Middle frontal gyrus (tissue), 1 donor: Measurements from ENCODE around the gene TOM1L2.

Source experiments
- DNase-seq: peaks from one replicate; pipeline ENCODE4 v3.0.0-alpha.2; 2015; ENCODE audit warnings: low spot score; ENCODE audit errors: extremely low spot score

TOM1L2 gene

DNA sequence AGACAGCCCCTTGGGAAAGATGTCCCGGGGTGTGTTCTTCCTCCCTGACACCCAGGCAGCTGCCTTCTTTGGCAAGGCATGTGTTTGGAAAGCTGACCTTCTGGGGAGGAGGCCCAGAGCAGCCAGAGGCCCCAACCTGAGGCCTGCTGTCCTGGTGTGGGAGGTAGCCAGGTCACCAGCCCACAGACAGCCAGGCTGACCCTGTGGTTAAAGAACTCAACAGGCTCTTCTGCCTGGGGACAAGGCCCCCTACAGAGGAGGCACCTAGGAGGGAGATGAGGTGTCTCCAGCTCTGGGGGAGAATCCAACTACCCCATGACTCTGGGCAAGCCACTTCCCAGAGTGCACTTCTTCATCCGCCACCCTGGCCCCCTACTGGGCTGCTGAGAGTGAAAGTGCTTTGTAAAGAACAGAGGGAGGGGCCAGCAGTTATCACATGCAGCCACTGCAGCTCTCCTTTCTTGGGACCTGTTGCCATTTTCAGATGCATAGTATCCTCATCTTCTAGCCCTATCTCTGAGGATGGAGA lies 122.3 kb downstream of the TOM1L2 start:
- no peak for DNase-seq

GRCh38 chr17:17849147-17849820 lies 122.9 kb downstream of the TOM1L2 start:
- DNase-seq: no peak

GRCh38 chr17:17848311-17849082 lies 123.7 kb downstream of the TOM1L2 start:
- DNase-seq: no peak

DNA sequence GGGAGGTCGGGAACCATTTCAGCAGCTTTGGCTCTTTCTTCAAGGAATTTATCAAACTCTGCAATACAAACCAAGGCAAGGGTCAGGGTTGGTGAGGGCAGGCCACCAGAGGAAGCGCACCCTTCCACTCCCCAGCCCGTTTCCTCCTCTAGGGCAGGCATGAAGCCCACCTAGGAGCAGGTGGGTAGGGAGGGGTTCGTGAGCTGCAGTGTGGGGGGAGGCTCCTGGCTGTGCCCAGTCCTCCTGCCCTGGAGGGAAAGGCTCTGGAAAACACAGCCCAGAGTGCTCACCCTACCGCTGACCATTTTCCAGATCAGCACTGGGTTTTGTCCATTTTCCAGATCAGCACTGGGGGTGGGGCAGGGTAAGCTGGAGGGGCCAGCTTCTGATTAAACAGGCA lies 124.5 kb downstream of the TOM1L2 start:
- DNase-seq: no peak

DNA sequence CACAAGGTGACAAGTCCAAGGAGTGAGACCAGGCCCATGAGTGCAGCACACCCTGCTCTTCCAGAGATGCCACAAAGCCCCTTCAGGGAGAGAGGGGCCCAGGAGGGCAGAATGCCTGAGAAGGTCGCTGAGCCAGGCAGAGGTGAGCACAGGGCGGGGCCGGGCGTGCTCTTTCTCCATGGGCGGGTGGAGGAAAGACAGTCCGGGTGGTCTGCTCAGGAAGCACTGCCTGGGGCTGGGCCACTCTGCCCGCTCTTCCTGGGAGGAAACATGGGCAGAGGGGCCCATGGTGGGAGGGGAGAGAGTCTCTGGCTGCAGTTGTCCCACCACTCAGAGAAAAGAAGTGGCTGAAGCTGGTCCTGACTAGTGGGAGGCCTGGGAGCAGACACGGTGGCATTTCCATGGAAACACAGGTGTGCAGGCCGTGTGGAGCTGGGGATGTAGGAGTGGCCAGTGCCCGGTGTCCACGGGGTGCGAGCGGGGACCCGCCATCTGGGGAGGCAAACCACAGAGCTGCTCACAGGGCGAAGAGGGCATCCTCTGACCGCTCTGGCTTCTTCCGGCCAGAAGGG lies 125.0 kb downstream of the TOM1L2 start:
- DNase-seq: no peak

- no peak for DNase-seq
Measured at GRCh38 chr17:17846645-17847044, 125.6 kb downstream of the TOM1L2 start.

DNA sequence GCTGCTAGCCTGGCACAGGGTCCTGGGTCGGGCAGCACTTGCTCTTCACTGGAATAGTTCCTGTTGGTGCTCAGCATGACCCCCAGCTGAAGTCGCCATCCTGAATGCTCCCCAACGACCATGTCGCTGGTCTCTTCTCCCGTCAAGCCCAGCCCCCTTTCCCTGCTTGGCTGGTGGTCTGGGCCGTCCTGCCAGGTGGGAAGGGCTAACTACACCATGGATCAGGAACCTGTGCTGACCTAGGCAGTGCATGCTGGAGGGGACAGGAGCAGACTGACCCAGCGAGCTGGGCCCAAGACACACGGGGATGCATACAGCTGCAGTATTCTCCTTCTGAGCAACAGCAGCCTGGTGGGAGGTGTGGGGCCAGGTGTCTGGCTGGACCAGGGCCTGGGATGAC lies 126.2 kb downstream of the TOM1L2 start:
- DNase-seq: no peak

DNA sequence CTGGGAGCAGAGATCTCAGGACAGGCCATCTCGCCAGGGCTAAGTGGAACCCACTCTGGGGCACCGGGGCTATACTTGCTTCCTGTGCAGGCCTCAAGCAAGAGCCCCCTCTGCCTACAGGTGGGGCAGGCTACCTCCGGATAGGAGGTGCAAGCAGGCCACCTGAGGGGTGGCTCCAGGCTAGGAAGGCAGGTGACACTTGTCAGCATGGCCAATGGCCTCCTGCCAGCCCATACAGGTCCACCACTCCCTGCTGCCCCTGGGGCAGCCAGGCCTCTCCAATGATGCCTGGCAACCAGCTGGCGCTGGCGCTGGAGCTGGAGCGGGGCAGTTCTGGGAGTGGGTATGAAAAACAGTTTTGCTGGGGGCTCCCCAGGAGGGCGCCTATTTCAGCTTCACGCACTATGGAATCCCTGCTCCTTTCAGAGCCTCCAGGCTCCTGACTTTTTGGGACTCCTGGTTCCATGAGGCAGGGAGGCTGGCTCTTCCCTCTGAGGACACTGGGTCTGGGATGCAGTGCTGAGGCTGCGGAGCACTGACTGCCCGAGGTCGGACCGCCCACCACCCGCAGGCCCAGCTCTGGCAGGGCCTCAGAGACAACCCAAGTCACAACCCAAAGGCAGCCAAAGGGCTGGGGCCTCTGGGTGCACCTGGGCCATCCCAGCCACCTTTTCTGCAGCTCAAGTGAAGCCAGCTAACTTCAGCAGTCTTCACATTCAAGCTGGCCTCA lies 127.0 kb downstream of the TOM1L2 start:
- DNase-seq: no peak

GRCh38 chr17:17844500-17844899 lies 127.7 kb downstream of the TOM1L2 start:
- DNase-seq: no peak

DNA sequence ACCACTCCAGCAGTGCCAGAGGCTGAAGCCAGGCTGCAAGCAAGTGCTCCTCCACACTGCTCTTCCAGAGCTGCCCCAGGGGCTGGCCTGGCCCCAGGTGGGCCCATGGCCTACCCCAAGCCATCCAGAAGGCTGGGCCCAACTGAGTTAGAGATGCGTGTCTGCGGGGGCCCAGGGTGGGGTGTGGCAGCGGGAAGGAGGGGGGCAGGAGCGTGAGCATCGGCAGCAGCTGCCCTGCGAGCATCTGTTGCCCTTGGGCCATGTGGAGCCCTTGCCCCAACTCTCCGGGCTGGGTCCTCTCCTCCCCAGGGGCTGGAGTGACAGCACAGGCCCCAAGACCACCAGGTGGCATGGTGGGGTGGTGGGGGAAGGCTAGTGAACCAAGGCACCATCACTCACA lies 128.1 kb downstream of the TOM1L2 start:
- DNase-seq: no peak

GRCh38 chr17:17843096-17843495 lies 129.1 kb downstream of the TOM1L2 start:
- DNase-seq: no peak

DNA sequence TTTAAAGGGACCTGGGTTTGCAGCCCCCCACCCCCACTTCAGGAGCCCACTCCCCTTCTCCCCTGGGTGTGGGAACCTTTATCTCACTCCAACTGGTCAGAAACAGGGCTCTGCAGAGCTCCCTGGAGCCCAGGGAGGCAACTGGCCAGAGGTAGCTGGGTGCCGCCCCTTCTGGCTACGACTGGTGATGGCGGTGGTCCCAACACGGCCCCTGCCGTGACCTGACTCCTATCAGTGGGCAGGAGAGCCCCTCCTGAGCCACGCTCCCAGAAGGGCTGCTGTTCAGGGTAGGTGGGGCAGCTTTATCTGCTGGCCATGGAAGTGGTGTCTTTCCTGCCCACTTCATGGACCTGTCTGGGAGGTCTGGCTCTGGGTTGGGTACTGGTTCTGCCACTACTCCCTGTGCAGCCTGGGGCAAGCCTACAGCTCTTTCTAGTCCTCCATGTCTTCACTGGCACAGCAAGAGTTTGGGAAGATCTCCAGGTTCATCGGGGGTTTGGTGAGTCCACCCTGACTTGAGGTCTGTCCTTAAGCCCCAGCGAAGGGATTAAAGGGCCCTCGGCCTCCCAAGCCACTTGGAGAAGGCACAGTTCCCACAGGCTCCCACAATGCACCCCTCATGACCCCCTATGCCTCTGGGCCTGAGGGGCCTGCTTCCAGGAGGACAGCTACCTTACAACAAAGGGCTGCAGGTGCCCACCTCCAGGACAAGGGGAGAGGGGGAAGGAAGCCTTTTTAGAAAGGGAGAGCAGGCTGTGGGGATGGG lies 129.9 kb downstream of the TOM1L2 start:
- no peak for DNase-seq

GRCh38 chr17:17841601-17842025 lies 130.6 kb downstream of the TOM1L2 start:
- no peak for DNase-seq

- no peak for DNase-seq
Measured at GRCh38 chr17:17840751-17841591, 131.2 kb downstream of the TOM1L2 start.

GRCh38 chr17:17839791-17840707 lies 132.2 kb downstream of the TOM1L2 start:
- DNase-seq: peak; percentile 76

DNA sequence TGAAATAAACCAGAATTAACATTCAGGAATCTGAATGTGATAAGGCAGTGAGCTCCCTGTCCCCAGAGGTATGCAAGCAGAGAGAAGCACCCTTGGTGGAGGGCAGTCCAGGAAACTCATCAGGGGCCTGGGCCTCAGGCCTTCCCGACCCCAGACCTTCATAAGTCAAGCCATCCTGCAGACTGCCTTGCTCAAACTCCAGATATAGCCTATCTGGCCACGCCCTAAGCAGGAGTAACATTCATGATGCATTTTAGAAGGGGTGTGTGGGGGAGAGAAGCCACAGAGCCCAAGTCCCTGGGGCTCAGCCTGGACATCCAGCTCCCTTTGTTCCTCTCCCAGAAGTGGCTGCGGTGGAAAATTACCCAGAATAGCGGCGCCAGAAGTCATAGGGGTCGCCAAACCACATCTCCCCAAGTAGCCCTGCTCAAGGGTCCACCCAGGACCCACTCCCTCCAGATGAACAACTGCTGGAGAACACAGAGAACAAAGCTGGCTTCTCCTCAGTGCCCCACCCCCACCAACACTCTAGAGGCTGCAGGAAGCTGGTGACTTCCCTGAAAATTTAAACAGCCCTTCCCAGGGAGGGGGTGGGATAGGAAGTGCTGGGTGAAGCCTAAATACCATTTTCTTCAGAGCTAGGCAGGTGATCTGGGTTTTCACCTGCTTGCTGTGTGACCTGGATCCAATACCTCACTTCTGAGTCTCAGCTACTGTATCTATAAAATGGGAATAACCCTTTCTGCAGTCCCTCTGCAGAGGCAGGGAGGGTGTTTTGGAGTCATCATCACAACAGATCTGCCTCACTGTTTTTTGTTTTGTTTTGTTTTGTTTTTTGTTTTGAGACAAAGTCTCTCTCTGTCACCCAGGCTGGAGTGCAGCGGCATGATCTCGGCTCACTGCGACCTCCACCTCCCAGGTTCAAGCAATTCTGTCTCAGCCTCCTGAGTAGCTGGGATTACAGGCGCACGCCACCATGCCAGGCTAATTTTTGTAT lies 133.9 kb downstream of the TOM1L2 start:
- DNase-seq: no peak

- DNase-seq: no peak
Measured at GRCh38 chr17:17837380-17837821, 134.8 kb downstream of the TOM1L2 start.
